ENCODE results near the gene STPG2. TPM values are rescaled to one million over a fixed set of nuclear protein-coding genes. Genes with fewer than 3 reads are reported as not detected.

STPG2 gene
- total RNA-seq, 1 donor from 2014 or later, result 1.1 TPM

DNA sequence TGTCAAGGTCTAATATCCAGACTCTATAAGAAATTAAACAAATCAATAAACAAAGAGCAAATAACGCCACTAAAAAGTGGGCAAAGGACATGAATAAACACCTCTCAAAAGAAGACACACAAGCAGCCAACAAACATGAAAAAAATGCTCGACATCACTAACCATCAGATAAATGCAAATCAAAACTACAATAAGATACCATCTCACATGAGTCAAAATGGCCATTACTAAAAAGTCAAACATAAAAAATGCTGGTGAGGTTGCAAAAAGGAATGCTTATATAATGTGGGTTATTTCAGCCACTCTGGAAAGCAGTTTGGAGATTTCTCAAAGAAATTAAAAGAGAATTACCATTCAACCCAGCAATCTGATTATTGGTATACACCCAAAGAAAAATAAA is 481.1 kb downstream of the STPG2 start:
- Mint-ChIP-seq H3K27me3 (no peaks in the 10 kb centered on the region), H3K9me3 (ENCODE audit: low read depth) (peaks cover 4% of the 10 kb centered on the region), H3K36me3 (ENCODE audit: insufficient read depth) (no peaks in the 10 kb centered on the region), H3K27ac (no peak overlapping the region), H3K4me1 (ENCODE audit: low read depth) (no peaks in the 10 kb centered on the region), H3K4me3 (ENCODE audit: low read depth) (no peak overlapping the region)
- TF ChIP-seq, protein P1, sequence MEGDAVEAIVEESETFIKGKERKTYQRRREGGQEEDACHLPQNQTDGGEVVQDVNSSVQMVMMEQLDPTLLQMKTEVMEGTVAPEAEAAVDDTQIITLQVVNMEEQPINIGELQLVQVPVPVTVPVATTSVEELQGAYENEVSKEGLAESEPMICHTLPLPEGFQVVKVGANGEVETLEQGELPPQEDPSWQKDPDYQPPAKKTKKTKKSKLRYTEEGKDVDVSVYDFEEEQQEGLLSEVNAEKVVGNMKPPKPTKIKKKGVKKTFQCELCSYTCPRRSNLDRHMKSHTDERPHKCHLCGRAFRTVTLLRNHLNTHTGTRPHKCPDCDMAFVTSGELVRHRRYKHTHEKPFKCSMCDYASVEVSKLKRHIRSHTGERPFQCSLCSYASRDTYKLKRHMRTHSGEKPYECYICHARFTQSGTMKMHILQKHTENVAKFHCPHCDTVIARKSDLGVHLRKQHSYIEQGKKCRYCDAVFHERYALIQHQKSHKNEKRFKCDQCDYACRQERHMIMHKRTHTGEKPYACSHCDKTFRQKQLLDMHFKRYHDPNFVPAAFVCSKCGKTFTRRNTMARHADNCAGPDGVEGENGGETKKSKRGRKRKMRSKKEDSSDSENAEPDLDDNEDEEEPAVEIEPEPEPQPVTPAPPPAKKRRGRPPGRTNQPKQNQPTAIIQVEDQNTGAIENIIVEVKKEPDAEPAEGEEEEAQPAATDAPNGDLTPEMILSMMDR (IDR thresholded peaks at IDR 0.05; ENCODE audit: unreplicated experiment), result no peak
- DNase-seq (ENCODE audit: low spot score, unreplicated experiment), result no peak

DNA sequence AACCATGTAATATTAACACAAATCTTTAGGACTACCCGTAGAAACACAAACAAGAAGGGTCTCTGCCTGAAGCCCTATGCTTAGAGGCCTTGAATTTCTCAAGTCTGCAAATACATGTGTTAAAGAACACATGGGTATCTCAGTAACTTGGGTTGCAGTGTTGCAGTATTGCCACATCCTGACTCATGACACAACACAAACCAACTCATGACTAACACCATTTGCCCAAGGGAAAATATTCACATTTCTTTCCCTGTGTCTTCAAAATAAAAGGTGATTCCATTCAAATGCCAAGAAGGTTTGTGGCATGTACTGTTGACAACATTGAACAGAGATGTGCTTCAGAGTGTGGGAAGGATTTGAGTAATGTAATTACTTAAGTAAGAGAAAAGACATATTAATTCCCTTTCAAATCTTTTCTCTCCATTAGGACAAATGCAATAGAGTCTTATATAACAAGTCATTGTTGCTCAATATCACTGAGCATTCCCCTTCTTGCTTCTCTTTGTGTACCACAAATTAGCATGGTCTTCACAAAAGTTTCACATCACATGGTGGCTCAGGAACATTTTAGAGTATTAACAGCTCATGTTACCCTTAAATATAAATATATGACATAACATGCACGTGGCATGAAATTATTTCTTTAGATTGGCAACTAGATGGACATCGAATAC is 487.1 kb downstream of the STPG2 start:
- no peak overlapping the region for H3K4me3 Mint-ChIP-seq (ENCODE audit: low read depth)
- H3K9me3 Mint-ChIP-seq (ENCODE audit: low read depth), result no peaks in the 10 kb centered on the region
- H3K27ac Mint-ChIP-seq, result no peak overlapping the region
- TF ChIP-seq, protein P1 (IDR thresholded peaks at IDR 0.05; ENCODE audit: unreplicated experiment), result no peak
- H3K27me3 Mint-ChIP-seq, result no peaks in the 10 kb centered on the region
- DNase-seq (ENCODE audit: low spot score, unreplicated experiment), result no peak
- H3K4me1 Mint-ChIP-seq (ENCODE audit: low read depth), result peaks cover 2% of the 10 kb centered on the region
- H3K36me3 Mint-ChIP-seq (ENCODE audit: insufficient read depth), result no peaks in the 10 kb centered on the region

DNA sequence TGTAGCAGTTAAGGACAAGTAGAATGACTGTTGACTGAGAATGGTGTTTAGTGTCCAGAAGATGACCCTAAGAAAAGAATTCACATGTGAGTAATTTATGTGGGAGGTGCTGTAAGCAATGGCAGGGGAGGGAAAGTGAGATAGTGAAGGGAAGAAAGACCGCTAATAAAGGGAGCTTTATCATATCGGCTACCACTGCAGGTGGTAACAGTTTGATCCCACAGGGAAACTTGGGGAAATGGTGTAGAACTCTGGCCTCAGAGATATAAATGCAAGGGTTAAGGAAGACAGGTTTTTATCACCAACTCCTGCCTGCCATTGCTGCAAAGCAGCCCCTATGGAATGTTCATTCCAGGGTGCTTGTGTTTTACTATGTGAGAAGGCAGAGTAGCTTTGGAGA is 489.6 kb downstream of the STPG2 start:
- peaks cover 2% of the 10 kb centered on the region for H3K36me3 Mint-ChIP-seq (ENCODE audit: insufficient read depth)

DNA sequence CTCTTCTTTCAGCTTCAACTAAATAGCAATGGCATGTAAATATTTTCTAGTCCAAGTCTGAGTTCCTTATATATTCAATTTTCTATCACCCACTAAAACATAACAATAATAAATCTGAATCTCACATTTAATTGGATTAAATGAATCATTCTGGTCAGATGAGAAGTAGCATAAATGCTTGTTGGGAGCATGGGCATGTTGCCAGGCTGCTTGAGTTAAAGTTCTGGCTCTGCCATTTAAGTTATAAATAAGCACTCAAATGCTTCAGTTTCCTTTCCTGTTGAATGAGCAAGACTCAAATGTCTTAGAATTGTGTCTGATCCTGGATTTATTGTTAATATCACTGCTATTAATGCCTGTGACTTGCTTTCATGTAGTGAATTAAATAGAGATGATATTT is 496.3 kb downstream of the STPG2 start:
- no peak overlapping the region for H3K4me3 Mint-ChIP-seq (ENCODE audit: low read depth)
- TF ChIP-seq, protein P1 (IDR thresholded peaks at IDR 0.05; ENCODE audit: unreplicated experiment), result no peak
- H3K36me3 Mint-ChIP-seq (ENCODE audit: insufficient read depth), result peaks cover 2% of the 10 kb centered on the region
- no peaks in the 10 kb centered on the region for H3K27me3 Mint-ChIP-seq
- H3K27ac Mint-ChIP-seq, result no peak overlapping the region
- H3K4me1 Mint-ChIP-seq (ENCODE audit: low read depth), result peaks cover 4% of the 10 kb centered on the region
- DNase-seq (ENCODE audit: low spot score, unreplicated experiment), result no peak
- H3K9me3 Mint-ChIP-seq (ENCODE audit: low read depth), result no peaks in the 10 kb centered on the region

More for the DNA sequence above, 489.6 kb downstream of the STPG2 start:
- Mint-ChIP-seq H3K9me3 (ENCODE audit: low read depth) (no peaks in the 10 kb centered on the region), H3K27me3 (no peaks in the 10 kb centered on the region), H3K4me3 (ENCODE audit: low read depth) (no peak overlapping the region), H3K27ac (no peak overlapping the region), H3K4me1 (ENCODE audit: low read depth) (peaks cover 2% of the 10 kb centered on the region)
- TF ChIP-seq, protein P1 (IDR thresholded peaks at IDR 0.05; ENCODE audit: unreplicated experiment), result no peak
- no peak for DNase-seq (ENCODE audit: low spot score, unreplicated experiment)

DNA sequence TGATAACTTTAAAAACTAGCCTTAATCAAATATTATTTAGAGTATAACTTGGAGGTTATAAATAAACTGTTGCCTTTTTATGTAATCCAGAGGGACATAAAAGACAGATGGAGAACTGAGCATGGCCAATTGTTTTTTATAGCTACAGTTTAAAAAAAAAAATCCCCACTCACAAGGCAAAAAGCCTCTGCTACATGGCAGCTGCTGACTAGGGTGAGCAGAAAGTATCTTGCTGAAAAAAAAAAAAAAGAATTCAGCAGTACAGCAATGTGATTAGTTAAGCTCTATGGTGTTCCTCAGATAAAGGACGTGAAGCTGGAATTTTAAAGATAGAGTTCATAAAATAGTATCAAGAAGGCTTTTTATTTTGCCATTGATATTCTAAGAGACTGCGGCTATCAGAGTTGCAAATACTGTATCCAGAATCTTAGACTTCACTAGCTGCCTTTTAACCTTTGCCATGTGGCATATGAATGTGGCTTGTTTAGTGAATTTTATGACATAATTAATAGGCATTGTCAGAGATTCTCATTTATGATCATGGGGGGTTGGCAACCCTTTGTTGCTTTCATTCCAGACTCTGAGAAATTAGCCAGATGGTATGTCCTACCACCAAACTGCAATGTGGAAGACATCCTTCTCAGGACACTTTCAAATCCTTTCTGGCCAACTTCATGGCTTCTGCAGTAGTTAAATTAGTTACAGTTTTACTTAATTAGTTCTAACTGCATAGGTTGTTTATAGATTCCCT is 498.0 kb downstream of the STPG2 start:
- no peak overlapping the region for H3K27ac Mint-ChIP-seq
- H3K4me1 Mint-ChIP-seq (ENCODE audit: low read depth), result peaks cover 4% of the 10 kb centered on the region
- TF ChIP-seq, protein P1 (IDR thresholded peaks at IDR 0.05; ENCODE audit: unreplicated experiment), result no peak
- peaks cover 2% of the 10 kb centered on the region for H3K36me3 Mint-ChIP-seq (ENCODE audit: insufficient read depth)
- H3K27me3 Mint-ChIP-seq, result no peaks in the 10 kb centered on the region
- H3K4me3 Mint-ChIP-seq (ENCODE audit: low read depth), result no peak overlapping the region
- H3K9me3 Mint-ChIP-seq (ENCODE audit: low read depth), result no peaks in the 10 kb centered on the region
- DNase-seq (ENCODE audit: low spot score, unreplicated experiment), result no peak

Data from progenitor cell of endocrine pancreas (in vitro differentiated cells).